ENCODE data around the gene CHN2.

Gene CHN2

GRCh38 chr7:29332042-29332811 is 137.7 kb downstream of the CHN2 start:
- H3K9ac ChIP-seq (ENCODE audit: low read length), result no peak overlapping the region
- H3K36me3 ChIP-seq (ENCODE audit: low read length), result no peaks in the 10 kb centered on the region
- H3K4me3 ChIP-seq (ENCODE audit: insufficient read depth, low read length, poor library complexity, severe bottlenecking), result no peak overlapping the region
- no peak overlapping the region for H3K27ac ChIP-seq (ENCODE audit: low read depth, low read length)
- TF ChIP-seq CTCF (IDR thresholded peaks at IDR 0.05; ENCODE audit: insufficient read depth, low read length, poor library complexity, severe bottlenecking), result no peak
- no peak for TF ChIP-seq EZH2phosphoT487 (conservative IDR thresholded peaks at IDR 0.05; ENCODE audit: low read length)
- H3F3A ChIP-seq (ENCODE audit: insufficient read depth), result no peaks in the 10 kb centered on the region
- no peak overlapping the region for H2AFZ ChIP-seq (ENCODE audit: low read depth, low read length, severe bottlenecking)
- no peaks in the 10 kb centered on the region for H3K9me3 ChIP-seq (ENCODE audit: insufficient read depth, low read length)
- H3K27me3 ChIP-seq (ENCODE audit: low read length), result no peaks in the 10 kb centered on the region
- H3K9me2 ChIP-seq (replicated peaks; ENCODE audit: insufficient read depth, low read length), result no peaks in the 10 kb centered on the region
- no peaks in the 10 kb centered on the region for H4K20me1 ChIP-seq (ENCODE audit: low read depth, low read length)
- H3K4me2 ChIP-seq (ENCODE audit: low read depth, low read length, poor library complexity, severe bottlenecking), result no peak overlapping the region
- no peaks in the 10 kb centered on the region for H3K79me2 ChIP-seq (ENCODE audit: insufficient read depth, low read length)

GRCh38 chr7:29332875-29333855 is 138.6 kb downstream of the CHN2 start:
- Histone ChIP-seq H3K4me2 (ENCODE audit: low read depth, low read length, poor library complexity, severe bottlenecking) (no peak overlapping the region), H3K36me3 (ENCODE audit: low read length) (no peaks in the 10 kb centered on the region), H3K9me3 (ENCODE audit: insufficient read depth, low read length) (no peaks in the 10 kb centered on the region), H3K9me2 (replicated peaks; ENCODE audit: insufficient read depth, low read length) (no peaks in the 10 kb centered on the region), H3K79me2 (ENCODE audit: insufficient read depth, low read length) (no peaks in the 10 kb centered on the region), H3K27ac (ENCODE audit: low read depth, low read length) (no peak overlapping the region), H2AFZ (ENCODE audit: low read depth, low read length, severe bottlenecking) (no peak overlapping the region), H4K20me1 (ENCODE audit: low read depth, low read length) (no peaks in the 10 kb centered on the region), H3K27me3 (ENCODE audit: low read length) (no peaks in the 10 kb centered on the region), H3F3A (ENCODE audit: insufficient read depth) (no peaks in the 10 kb centered on the region), H3K4me3 (ENCODE audit: insufficient read depth, low read length, poor library complexity, severe bottlenecking) (no peak overlapping the region), H3K9ac (ENCODE audit: low read length) (no peak overlapping the region)
- TF ChIP-seq CTCF (IDR thresholded peaks at IDR 0.05; ENCODE audit: insufficient read depth, low read length, poor library complexity, severe bottlenecking), result no peak

GRCh38 chr7:29335188-29336083 is 140.9 kb downstream of the CHN2 start:
- H3K9ac ChIP-seq (ENCODE audit: low read length), result no peak overlapping the region
- TF ChIP-seq EZH2phosphoT487 (conservative IDR thresholded peaks at IDR 0.05; ENCODE audit: low read length), result no peak
- no peak for TF ChIP-seq CTCF (IDR thresholded peaks at IDR 0.05; ENCODE audit: insufficient read depth, low read length, poor library complexity, severe bottlenecking)

More at GRCh38 chr7:29335188-29336083, 140.9 kb downstream of the CHN2 start:
- no peak overlapping the region for H3K4me2 ChIP-seq (ENCODE audit: low read depth, low read length, poor library complexity, severe bottlenecking)
- no peaks in the 10 kb centered on the region for H4K20me1 ChIP-seq (ENCODE audit: low read depth, low read length)
- no peaks in the 10 kb centered on the region for H3K36me3 ChIP-seq (ENCODE audit: low read length)
- no peaks in the 10 kb centered on the region for H3K79me2 ChIP-seq (ENCODE audit: insufficient read depth, low read length)
- H3K9me2 ChIP-seq (replicated peaks; ENCODE audit: insufficient read depth, low read length), result no peaks in the 10 kb centered on the region
- H3K27ac ChIP-seq (ENCODE audit: low read depth, low read length), result no peak overlapping the region
- H3K4me3 ChIP-seq (ENCODE audit: insufficient read depth, low read length, poor library complexity, severe bottlenecking), result no peak overlapping the region
- H3K9me3 ChIP-seq (ENCODE audit: insufficient read depth, low read length), result no peaks in the 10 kb centered on the region
- H2AFZ ChIP-seq (ENCODE audit: low read depth, low read length, severe bottlenecking), result no peak overlapping the region
- H3F3A ChIP-seq (ENCODE audit: insufficient read depth), result no peaks in the 10 kb centered on the region
- H3K27me3 ChIP-seq (ENCODE audit: low read length), result no peaks in the 10 kb centered on the region
